DMS153 (cell line): ENCODE results near the gene NKX2-3.

Experiments
- DNase-seq: peaks from one replicate; lab custom pipeline; 2025; lab: John Stamatoyannopoulos, UW

NKX2-3 gene

DNA sequence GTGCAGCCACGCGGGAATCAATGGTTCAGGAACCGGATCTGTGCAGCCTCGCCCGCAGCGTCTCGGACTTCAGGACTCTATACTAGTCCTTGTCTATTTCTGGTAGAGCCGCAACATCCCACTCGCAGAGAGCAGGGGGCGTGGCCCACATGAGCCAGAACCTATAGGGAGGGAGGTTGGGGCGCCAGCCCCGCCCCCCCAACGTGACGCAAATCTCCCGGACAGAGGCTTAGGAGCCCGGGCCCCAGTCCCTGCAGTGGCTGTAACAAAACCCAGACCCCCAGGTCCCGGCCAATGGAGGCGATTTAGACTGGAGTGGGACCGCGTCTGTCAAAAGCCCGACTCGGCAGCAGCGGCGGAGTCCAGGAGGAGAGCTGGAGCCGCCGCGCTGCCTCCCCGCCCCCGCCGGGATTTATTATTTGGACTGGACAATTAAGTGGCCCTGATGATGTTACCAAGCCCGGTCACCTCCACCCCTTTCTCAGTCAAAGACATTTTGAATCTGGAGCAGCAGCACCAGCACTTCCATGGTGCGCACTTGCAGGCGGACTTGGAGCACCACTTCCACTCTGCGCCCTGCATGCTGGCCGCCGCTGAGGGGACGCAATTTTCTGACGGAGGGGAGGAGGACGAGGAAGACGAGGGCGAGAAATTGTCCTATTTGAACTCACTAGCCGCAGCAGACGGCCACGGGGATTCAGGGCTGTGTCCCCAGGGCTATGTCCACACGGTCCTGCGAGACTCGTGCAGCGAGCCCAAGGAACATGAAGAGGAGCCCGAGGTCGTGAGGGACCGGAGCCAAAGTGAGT lies at the start of gene NKX2-3:
Gene NKX2-3 (plus strand): TSS at position 256 of the 809 bp plus-strand sequence. CDS start 190 bp downstream, at position 446.
- DNase-seq: peak; percentile 21

DNA sequence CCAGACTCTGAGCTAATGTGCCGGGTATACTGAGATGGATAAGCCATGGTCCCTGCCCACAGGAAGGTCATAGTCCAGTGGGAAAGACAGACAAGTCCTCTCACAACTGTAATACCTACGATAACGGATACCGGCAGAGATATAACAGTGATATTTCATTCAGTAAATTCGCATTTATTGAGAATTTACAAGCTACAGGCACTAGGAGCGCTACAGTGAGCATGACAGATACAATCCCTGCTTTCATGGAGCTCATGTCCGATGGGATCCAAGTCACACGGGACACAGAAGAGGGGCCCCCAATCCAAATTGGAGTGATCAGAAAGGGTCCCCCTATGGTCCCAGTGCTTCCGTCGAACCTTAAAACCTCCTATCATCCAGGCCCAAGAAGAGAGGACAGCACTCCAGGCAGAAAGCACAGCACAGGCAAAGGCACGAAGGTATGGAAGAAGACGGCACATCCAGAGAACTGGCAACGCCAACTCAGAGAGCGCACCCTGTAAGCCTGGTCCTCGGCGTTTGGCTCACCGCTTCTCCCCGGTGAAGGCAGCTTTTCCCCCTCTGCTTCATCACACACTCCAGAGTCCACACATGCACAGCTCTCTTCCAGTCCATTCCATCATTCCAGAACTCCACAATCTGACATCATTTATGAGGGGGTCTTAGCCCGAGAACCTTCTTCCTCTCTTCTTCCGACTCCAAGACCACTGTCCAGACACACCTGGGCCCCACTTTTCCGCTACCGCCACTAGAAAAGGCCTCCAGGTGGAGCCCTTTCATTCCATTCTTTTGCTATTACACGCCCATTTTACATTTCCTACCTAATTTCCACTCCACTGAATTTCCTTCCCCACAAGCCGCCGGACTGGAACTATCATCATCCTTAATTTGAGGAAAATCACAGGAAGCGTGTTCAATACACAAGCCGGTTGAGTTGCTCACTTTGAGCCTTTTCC lies 47.8 kb upstream of the NKX2-3 start:
- DNase-seq: no peak

DNA sequence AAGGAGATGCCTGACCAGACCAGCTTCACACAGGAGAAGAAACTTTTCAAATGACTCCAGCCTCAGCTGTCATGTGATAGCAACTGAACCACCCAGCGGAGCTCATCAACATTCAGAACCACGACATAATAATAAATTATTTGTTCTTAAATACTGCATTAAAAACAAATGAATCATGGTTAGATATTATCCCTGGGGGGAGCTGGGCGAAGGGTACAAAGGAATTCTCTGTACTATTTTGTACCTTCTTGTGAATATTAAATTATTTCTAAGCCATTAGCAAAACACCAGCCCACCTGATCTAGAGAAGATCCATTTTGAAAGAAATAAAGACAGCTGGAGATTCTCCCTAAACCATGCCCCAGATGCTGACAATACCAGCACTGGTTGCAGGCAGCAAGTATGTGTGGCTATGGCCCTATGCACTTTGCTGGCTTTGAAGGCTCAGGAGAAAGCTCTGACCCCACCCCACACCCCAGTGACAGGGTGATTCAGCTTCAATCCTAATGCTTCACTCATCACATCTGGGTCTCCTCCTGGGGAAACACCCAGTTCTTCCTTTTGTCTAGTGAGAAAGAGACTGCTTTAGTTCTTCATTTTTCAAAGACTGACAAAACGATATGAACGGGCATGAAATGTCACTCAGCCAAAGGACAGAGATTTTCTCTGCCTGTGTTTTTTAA lies 45.5 kb upstream of the NKX2-3 start:
- no peak for DNase-seq

DNA sequence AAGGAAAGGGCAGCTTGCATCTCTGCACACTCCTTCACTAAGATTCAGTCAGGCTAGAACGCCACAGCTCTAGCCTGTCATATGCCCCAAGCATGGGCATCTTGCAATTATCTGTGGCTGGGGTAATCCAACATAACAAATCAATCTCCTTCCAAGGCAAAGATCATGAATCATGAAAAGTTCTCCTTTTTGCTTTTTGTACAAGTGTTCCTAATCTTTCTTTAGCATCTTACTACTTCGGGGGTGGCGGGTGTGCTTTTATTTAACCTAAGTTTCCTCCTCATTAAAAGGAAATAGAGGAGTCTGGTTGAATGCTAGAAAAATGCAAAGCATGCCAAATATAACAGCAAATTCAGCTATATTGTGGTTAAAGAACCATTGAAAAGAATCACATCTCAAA lies 43.5 kb upstream of the NKX2-3 start:
- DNase-seq: no peak

DNA sequence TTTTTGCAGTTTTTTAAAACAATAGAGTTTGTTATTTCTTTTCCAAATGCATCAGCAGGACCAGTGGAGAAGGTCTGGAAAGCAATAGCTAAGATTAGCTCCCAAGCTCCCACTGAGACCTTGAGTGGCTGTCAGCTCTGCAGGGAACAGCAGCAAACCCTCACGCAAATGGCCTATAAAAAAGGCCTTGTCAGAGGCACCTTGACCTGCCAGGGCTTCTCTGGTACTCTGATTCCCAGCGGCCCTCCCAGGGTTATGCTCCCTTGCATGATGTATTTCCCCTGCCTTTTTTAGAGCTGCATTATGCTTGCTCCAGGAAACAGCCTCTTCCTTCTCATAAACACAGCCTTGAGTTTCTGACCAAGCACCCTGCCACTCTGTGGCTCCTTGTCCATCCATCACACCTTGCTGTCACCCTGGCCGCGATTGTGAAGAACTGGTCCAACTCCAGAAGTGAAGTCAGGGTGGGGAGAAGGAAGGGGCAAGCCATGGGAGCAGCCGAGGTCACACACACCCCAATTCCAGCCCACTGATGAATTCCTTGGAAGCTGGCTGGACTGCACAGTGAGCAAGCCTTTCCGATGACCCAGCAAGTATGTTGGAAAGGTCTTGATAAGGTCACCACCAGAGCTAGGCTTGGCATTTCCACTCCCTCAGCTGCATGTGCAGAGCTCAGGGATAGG lies 35.3 kb upstream of the NKX2-3 start:
- no peak for DNase-seq

DNA sequence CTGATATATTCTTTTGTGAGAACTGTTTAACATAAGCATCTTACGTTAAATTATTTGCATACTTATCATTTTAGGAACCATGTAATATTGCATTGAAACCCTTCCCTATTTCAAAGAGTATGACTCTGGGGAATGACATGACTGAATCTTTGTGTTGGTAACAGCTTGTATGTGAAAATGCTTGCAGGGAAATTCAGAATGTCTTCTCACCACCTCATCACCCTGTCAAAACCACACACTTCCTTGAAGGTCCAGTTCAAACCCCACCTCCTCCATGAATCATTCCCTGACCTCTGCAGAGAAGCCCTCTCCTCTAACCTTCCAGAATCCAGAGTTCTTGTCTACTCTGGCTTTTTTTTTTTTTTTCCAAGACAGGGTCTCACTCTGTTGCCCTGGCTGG lies 26.3 kb upstream of the NKX2-3 start:
- DNase-seq: no peak

DNA sequence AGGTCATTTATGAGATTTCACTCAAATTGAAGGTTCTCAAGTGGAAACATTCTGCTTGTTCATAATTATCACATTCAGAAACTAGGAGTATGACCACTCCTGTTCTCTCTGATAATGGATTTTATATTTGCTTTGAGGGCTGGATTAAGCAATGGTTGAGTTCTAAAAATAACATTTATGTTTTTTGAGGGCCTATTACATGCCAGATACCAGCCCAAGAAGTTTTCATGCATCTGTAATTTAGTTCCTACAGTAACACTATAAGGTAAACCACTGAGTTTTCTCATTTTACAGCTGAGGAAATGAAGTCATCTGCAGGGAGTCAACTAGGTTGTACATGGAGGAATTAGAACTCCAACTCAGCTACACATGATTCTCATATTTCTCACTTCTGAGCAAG lies 25.5 kb upstream of the NKX2-3 start:
- DNase-seq: no peak

DNA sequence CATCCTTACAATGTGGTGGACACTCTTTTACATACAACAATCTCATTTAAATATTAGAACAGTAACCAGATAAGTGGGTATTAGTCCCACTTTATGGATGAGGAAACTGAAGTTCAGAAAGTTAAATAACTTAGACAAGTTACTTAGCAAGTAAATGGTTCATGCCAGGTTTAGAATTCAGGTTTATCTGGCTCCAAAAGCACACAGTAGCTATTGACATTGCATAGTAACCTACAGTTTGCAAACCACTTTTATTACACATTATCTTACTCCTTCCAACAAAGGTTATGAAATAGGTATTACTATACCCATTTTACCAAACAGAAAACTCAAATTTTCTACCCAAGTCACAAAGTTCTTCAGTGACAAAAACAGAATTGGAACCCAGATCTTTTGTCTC lies 19.7 kb upstream of the NKX2-3 start:
- DNase-seq: no peak

DNA sequence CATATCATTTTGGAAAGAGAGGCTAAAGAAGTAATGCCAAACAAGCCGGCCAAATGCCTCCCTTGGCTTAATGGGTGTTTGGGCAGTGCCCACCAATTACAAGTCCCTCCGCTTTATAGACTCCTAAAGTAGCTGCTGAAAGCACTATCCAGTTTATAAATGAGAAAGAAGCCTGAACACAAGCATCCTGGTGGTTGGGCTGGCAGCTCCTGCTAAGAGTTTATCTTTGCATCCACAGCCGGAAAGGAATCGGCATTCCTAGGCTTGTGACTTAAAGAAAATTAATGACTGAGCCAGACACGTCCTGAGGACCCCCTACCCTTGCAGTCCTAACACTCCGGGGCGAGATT lies 13.1 kb upstream of the NKX2-3 start:
- no peak for DNase-seq

DNA sequence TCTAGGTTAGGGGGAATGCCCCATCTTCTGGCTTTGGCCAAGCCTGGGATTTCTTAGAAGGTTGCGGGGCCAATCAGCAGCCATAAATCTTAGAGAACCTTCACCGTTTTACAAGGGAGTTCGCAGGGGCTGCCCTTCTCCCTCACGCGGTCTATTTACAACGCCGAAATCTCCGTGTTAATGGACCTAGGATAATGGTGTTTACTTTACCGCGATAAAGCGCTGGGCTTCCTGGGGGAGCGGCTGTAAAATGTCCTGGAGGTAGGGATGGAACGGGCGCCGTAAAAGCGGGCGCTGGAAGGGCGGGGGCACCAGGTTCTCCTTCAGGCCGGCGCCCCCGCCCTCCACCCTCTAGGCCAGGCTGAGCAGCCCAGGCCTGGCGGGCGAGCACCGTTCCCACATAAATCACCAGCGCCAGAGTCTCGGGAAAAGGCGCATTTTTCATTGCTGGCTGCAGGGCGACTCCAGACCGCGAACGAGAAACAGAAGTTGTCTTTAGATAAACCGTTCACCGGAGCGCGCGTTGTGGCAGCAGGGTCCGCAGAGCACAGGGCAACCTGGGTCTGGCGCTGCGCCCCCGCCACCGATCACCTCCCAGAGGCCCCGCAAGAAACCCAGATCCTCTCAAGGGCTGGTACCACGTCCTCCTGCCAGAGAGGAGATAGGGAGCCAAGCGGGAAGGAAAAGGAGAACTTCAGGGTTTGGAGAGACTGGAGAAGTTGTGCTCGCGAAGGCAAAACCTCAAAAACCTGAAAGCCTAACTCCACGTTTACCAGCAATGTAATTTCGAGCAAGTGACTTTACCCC lies 12.5 kb upstream of the NKX2-3 start:
- no peak for DNase-seq

DNA sequence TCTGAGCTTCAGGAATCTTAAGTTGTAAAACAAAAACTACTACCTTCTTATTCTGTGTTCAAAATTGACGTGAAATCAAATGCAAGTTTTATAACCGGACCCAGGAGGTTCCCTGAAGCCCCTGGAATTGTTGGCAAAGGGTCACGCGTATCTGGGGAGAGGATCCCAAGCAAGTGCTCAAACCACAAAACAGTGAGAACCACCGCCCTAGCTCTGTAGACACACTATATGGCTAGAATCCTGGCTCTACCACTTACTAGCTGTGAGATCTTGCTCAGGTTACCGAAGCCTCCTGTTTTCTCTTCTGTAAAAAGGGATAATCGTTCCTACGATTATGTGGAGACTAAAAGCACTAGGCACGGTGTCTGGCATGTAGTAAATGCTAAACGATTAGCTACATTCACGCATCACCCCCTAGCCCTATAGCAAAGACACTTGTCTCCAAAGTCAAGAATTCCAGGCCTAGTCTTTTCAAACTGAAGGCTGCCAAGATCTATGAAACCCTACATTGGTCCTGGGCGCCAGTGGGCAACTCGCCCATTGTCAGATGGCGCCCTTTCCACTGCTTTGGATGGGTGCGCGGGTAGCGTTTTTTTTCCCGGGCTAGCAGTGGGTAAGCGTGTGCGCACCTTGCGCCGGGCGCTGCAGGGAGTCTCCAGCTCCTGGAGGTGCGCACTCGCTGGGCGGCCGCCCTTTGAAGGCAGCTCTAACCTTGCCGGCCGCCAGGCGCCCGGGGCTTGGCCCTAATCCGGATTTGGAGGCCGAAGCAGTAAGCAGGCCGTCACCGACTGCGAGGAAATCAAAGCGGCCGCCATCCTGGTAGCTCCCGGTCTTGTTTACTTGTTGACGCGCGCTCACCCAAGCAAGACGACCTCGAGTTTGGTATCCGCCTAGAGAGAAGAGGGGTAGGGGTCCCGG lies 11.6 kb upstream of the NKX2-3 start:
- DNase-seq: no peak

DNA sequence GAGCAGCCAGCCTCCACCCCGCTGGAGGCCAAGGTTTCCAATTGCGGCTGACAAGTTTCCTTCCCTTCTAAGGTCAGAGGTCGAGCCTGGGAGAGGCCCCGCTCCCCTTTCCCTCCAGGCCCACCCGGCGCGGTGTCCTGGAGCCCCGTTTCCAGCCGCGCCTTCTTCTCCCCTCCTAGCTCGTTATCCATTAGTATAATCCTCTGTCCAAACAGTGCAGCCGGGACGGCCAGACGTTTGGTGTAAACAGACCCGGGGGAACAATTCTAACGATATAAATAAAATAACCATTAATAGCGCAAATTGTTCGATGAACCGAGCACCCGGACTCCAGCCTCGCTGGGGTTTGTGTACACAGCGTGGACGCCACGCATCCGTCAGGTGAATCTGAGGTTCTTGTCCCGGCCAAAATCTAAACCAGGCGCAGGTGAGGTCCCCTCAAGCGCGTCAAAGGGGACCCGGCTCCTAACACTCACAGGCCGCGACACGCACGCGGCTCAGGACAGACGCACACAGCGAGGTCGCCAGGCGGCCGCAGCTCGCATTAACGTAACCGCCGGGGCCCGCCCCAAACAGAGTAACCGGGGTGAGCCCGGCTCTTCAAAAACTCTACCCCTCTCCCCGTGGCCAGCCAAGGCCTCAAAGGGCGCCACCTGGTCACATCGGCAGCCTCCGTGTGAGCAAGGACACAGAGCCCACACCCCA lies 10.8 kb upstream of the NKX2-3 start:
- DNase-seq: no peak

DNA sequence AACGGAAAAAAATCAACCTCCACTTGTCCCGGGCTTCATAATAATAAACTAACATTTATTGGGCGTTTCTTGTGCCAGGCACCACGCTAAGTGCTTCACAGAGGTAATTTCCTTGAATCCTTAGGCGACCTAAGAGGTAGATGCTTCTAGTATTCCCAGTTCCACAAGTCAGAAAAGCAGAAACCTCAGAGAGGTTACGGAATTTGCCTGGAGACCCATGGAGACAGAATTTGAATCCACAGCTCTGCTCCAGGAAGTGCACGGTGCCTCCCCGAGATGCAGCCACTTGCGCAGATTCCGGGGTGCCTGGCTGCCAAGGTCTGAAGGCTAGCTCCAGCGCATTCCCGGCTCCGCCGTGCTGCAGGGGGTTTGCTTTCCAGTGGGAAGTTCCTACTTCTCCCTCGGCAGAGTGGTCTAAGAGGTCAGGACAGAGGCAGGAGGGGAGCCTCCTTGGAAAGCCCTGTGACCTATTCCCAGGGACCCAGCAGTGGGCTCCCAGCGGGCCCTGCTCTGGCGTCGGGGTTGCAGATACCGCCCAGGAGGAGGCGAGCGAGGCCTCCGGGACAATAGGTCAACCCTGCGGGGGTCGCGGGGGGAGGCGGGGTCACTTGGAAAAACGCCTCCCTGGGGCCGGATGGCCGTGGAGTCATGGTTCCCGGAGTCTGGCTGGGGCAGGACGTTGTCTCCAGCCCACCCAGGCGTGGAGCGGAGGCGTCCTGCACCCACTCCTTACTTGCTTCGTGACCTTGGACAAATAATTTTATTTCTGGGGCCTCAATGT lies 10.1 kb upstream of the NKX2-3 start:
- DNase-seq: no peak

DNA sequence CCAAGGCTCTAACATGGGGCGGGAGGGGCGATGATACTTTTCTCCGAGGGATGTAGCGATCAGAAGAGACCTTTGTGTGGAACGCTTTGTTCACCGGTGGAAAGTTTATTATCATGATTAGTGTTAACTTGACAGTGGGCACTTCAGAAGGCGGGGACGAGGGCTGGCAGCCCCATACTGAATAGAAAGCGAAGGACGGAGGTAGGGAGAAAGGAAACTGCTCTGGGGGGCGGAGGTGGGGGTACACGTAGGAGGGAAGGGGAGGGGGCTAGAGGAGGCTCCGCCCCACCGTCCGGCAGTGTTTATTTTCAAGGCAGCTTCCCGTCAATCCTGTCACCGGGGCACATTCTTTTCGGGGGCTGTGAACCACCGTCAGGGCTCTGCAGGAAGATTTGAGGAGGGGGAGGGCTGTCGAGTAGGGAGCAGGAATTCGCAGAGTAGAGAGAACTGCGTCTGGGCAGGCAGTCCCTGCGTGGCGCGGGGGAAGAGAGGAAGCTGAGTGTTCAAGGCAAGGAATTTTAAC lies 9.4 kb upstream of the NKX2-3 start:
- no peak for DNase-seq

DNA sequence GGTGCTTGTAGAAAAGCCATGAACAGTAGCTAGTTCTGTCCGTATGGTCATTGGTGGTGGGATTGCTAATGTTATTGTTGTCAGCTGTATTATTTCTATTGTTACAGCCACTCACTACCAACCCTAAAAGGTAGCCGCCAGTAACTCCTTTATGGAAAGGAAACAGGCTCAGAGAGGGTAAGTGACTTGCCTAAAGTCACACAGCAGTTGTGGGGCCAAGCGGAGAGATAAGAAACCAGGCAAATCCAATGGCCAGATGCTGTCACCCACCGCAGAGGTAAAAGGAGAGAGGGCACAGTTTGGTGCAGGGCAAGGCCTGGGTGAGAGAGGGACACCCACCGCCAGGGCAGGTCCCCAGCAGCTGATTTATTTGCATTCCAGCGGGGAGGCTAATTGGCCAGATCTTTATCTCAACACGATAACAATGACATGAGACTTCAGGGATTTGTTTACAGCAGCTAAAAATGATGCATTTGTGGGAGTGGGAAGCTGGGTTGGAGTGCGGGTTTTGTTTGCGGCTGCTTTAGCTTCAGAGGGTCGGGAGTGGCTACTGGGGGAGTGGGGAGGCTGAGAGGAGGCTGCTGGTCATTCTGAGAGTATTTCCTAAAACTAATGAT lies 8.6 kb upstream of the NKX2-3 start:
- no peak for DNase-seq

DNA sequence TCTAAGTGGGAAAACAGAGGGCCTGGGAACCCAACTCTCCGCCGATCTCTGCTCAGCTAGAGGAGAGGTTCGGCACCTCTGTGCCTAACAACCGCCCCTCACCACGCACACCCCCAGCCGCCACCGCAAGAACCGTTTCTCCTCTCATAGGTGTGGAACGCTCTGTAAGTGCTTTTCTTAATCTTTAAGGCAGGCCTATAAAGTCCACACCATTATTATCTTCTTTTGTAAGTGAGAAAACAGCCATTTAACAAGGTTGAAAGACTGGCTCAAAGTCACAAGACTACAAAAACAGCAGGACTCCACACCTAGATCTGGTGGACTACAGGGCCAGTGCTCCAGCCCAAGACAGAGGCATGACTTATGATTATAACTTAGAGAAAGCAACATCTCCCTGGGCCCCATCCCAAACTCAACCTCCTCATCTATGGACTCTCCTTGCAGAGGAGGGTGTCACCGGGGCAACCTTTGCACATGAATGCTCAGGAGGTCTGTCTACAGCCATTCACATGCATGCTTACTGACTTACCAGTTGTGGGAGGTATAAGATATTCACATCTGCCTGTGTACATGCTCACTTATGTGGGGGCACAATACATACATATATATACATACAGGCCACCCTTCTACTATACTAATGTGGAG lies 7.9 kb upstream of the NKX2-3 start:
- DNase-seq: no peak

DNA sequence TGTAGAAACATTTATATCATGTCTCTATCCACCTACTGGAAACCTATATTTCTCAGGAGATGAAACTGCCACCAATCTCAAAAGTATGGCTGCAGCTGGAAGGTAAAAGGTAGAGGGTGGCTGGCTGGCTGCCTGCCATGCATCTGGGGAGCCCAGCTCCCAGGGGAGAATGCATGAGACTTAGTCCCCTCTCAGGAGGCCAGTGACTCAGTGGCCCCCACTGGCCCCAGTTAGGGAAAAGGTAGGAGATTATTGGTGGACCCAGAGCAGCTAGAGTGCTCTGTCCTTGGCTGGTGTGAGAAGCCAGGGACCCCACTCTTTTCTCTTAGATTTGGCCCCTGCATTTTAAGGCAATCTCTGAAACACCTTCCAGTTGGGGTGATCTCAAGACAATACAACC lies 6.8 kb upstream of the NKX2-3 start:
- DNase-seq: no peak
